T-helper 2 cell treated with Interferon-gamma antibody and Interleukin-4, amounts not matched to agents 100 ng/mL and 5 ng/mL, for 36 hours (primary cell): ENCODE results near the gene AHNAK. TPM values are rescaled to one million over a fixed set of nuclear protein-coding genes. Genes with fewer than 3 reads are reported as not detected.

Experiments used
- intact Hi-C: fragments of 100-400 bp; cut with micrococcal nuclease; formaldehyde crosslinking; loops from one replicate; pipeline ENCODE4 v1.15.1; 2023
- total RNA-seq: library from RNA; stranded (reverse); gene quantifications from 2 replicates; pipeline ENCODE4 v1.2.3, GENCODE V29; 2022

AHNAK gene
- total RNA-seq, 1 donor from 2014 or later = 288 TPM

GRCh38 chr11:62539238-62539925, 7.2 kb downstream of the AHNAK start:
- intact Hi-C loops = no loop called here

- intact Hi-C loops = no loop called here
These were observed 8.0 kb downstream of the AHNAK start for GRCh38 chr11:62538470-62539237.

- intact Hi-C loops = no loop called here
These were observed 10.2 kb downstream of the AHNAK start for GRCh38 chr11:62536301-62536957.

GRCh38 chr11:62535802-62536201, 10.8 kb downstream of the AHNAK start:
- intact Hi-C loops = no loop called here

- intact Hi-C loops = no loop called here
These were observed 11.6 kb downstream of the AHNAK start for GRCh38 chr11:62534779-62535545.

GRCh38 chr11:62532096-62532495, 14.5 kb downstream of the AHNAK start:
- intact Hi-C loops = no loop called here

GRCh38 chr11:62516736-62517371, 29.8 kb downstream of the AHNAK start:
- intact Hi-C loops = no loop called here

GRCh38 chr11:62514151-62514550, 32.5 kb downstream of the AHNAK start:
- intact Hi-C loops = no loop called here

- intact Hi-C loops = no loop called here
These were observed 33.0 kb downstream of the AHNAK start for GRCh38 chr11:62513626-62514025.

- intact Hi-C loops = no loop called here
These were observed 33.6 kb downstream of the AHNAK start for GRCh38 chr11:62512961-62513360.

GRCh38 chr11:62508336-62509058, 38.1 kb downstream of the AHNAK start:
- intact Hi-C loops = no loop called here

- intact Hi-C loops = no loop called here
These were observed 39.5 kb downstream of the AHNAK start for GRCh38 chr11:62507125-62507422.

GRCh38 chr11:62506413-62507124, 40.0 kb downstream of the AHNAK start:
- intact Hi-C loops = no loop called here

- intact Hi-C loops = no loop called here
These were observed 41.0 kb downstream of the AHNAK start for GRCh38 chr11:62505440-62506091.

GRCh38 chr11:62505059-62505439, 41.6 kb downstream of the AHNAK start:
- intact Hi-C loops = no loop called here

GRCh38 chr11:62504158-62504973, 42.2 kb downstream of the AHNAK start:
- intact Hi-C loops = no loop called here

- intact Hi-C loops = no loop called here
These were observed 44.4 kb downstream of the AHNAK start for GRCh38 chr11:62502030-62502730.

- intact Hi-C loops = no loop called here
These were observed 45.1 kb downstream of the AHNAK start for GRCh38 chr11:62501432-62501891.
